Vagina (tissue), 2 donors: ENCODE results near the gene ARFGEF3.

Source experiments
- POLR2A ChIP-seq, 2 donors: fragments of 450-650 bp; IDR thresholded peaks; one replicate each; pipeline ENCODE4 v1.6.1; 2017; ENCODE audit warnings: antibody characterized with exemption in 2 of 2, mild to moderate bottlenecking in 2 of 2, moderate library complexity in 2 of 2
- TF ChIP-seq, protein P1 (sequence below), 3 experiments: fragments of 450-650 bp in 2 of 3; fragments of 200-600 bp in 1 of 3; sonication (generic) in 1 of 3; IDR thresholded peaks; one replicate each; pipeline ENCODE4 v1.5.1; 2017 to 2019; ENCODE audit warnings: antibody characterized with exemption in 3 of 3, mild to moderate bottlenecking in 2 of 3, moderate library complexity in 2 of 3

DNA sequence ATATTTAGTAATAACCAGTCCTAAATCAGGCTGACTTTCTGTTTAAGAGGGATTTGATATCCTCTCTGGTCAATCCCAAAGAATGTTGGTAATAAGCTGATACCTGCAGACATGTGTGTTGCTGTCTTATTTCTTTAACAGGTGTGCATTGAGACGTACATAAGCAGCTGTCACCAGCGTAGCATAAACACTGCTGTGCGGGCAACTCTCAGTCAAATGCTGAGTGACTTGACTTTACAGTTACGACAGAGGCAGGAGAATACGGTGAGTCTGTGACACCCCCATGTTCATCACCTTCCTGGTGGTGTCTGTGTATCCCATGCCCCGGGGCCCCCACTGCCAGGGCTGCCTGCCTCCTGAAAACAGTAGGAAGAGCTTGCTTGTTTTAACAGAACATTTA is 76.6 kb downstream of the ARFGEF3 start:
- TF ChIP-seq, protein P1, sequence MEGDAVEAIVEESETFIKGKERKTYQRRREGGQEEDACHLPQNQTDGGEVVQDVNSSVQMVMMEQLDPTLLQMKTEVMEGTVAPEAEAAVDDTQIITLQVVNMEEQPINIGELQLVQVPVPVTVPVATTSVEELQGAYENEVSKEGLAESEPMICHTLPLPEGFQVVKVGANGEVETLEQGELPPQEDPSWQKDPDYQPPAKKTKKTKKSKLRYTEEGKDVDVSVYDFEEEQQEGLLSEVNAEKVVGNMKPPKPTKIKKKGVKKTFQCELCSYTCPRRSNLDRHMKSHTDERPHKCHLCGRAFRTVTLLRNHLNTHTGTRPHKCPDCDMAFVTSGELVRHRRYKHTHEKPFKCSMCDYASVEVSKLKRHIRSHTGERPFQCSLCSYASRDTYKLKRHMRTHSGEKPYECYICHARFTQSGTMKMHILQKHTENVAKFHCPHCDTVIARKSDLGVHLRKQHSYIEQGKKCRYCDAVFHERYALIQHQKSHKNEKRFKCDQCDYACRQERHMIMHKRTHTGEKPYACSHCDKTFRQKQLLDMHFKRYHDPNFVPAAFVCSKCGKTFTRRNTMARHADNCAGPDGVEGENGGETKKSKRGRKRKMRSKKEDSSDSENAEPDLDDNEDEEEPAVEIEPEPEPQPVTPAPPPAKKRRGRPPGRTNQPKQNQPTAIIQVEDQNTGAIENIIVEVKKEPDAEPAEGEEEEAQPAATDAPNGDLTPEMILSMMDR (IDR thresholded peaks at IDR 0.05): no peak
- TF ChIP-seq POLR2A (IDR thresholded peaks at IDR 0.05): no peak
